HepG2 (cell line): ENCODE results near the gene ZSCAN2. TPM values are rescaled to one million over a fixed set of nuclear protein-coding genes. Genes with fewer than 3 reads are reported as not detected.

Experiments
- FOXM1 ChIP-seq: sonication (generic); formaldehyde crosslinking; IDR thresholded peaks from 2 replicates; pipeline ENCODE4 v1.5.0; 2020; ENCODE audit warnings: missing genetic modification reagents
- GLI4 ChIP-seq: sonication (generic); formaldehyde crosslinking; IDR thresholded peaks from 2 replicates; pipeline ENCODE4 v1.5.1; 2020; ENCODE audit warnings: missing genetic modification reagents, mild to moderate bottlenecking, moderate library complexity, borderline replicate concordance
- GTF2F1 ChIP-seq: fragments of 150-350 bp; IDR thresholded peaks from 2 replicates; pipeline ENCODE4 v1.6.1; 2014; ENCODE audit warnings: low read length
- HHEX ChIP-seq: IDR thresholded peaks from 2 replicates; pipeline ENCODE4 v1.6.1; 2016; ENCODE audit warnings: control low read depth
- NPAS2 ChIP-seq: sonication (generic); formaldehyde crosslinking; IDR thresholded peaks from 2 replicates; pipeline ENCODE4 v1.8.0; 2022; ENCODE audit warnings: mild to moderate bottlenecking, missing genetic modification reagents, borderline replicate concordance
- ZC3H4 ChIP-seq: sonication (generic); formaldehyde crosslinking; IDR thresholded peaks from 2 replicates; pipeline ENCODE4 v1.4.0; 2020; ENCODE audit warnings: missing genetic modification reagents, borderline replicate concordance
- ZFYVE20 ChIP-seq: sonication (generic); formaldehyde crosslinking; IDR thresholded peaks from 2 replicates; pipeline ENCODE4 v1.8.0; 2023; ENCODE audit warnings: low read depth, mild to moderate bottlenecking, moderate library complexity, missing genetic modification reagents, borderline replicate concordance
- ZNF329 ChIP-seq: sonication (generic); formaldehyde crosslinking; IDR thresholded peaks from 2 replicates; pipeline ENCODE4 v1.9.0; 2021; ENCODE audit warnings: low read depth, mild to moderate bottlenecking, missing genetic modification reagents
- ZSCAN30 ChIP-seq: sonication (generic); formaldehyde crosslinking; IDR thresholded peaks from 2 replicates; pipeline ENCODE4 v1.5.0; 2020; ENCODE audit warnings: mild to moderate bottlenecking, missing genetic modification reagents
- polyA plus RNA-seq, 8 experiments: library from polyadenylated mRNA; depleted of rRNA in 3 of 8; stranded (reverse) in 7 of 8; unstranded in 1 of 8; fragments of >200 nt; fragmentation: Illumina TruSeq in 4 of 8; extraction: Trizol in 4 of 8; gene quantifications; 2 replicates each; pipeline versions ENCODE4 v1.2.1 to v1.2.3, GENCODE V29; 2011 to 2016; ENCODE audit warnings: low read depth in 4 of 8, missing spikeins in 1 of 8, mixed read lengths in 1 of 8; ENCODE audit not compliant: insufficient read depth in 1 of 8
- total RNA-seq, 5 experiments: library from RNA; depleted of rRNA; stranded (reverse); fragments of >200 nt; fragmentation: Illumina TruSeq; extraction: Trizol; gene quantifications; 2 replicates each; pipeline ENCODE4 v1.2.3, GENCODE V29; 2016; ENCODE audit warnings: low read depth in 1 of 5
- TF ChIP-seq, protein P1 (sequence below): sonication (generic); formaldehyde crosslinking; IDR thresholded peaks from 2 replicates; pipeline ENCODE4 v1.5.1; 2020; ENCODE audit warnings: missing genetic modification reagents, mild to moderate bottlenecking, borderline replicate concordance
- TF ChIP-seq, protein P2 (sequence below): IDR thresholded peaks from 2 replicates; pipeline ENCODE4 v1.6.1; 2016; ENCODE audit warnings: missing biosample characterization, missing genetic modification reagents, low read depth
- TF ChIP-seq, protein P3 (sequence below): sonication (generic); formaldehyde crosslinking; IDR thresholded peaks from 2 replicates; pipeline ENCODE4 v1.5.0; 2020; ENCODE audit warnings: mild to moderate bottlenecking, missing genetic modification reagents, borderline replicate concordance
- TF ChIP-seq, protein P4 (sequence below): sonication (generic); formaldehyde crosslinking; IDR thresholded peaks from 2 replicates; pipeline ENCODE4 v1.8.0; 2022; ENCODE audit warnings: mild to moderate bottlenecking, missing genetic modification reagents, moderate library complexity
- TF ChIP-seq, protein P5 (sequence below): sonication (generic); formaldehyde crosslinking; IDR thresholded peaks from 2 replicates; pipeline ENCODE4 v1.4.0; 2020; ENCODE audit warnings: missing genetic modification reagents

The ZSCAN2 gene
- total and polyA plus RNA-seq, 2 of the 13 experiments (the other 11 are each of a cell fraction or from before 2014, with no cell fraction given), result 11.4 to 21.5 TPM

DNA sequence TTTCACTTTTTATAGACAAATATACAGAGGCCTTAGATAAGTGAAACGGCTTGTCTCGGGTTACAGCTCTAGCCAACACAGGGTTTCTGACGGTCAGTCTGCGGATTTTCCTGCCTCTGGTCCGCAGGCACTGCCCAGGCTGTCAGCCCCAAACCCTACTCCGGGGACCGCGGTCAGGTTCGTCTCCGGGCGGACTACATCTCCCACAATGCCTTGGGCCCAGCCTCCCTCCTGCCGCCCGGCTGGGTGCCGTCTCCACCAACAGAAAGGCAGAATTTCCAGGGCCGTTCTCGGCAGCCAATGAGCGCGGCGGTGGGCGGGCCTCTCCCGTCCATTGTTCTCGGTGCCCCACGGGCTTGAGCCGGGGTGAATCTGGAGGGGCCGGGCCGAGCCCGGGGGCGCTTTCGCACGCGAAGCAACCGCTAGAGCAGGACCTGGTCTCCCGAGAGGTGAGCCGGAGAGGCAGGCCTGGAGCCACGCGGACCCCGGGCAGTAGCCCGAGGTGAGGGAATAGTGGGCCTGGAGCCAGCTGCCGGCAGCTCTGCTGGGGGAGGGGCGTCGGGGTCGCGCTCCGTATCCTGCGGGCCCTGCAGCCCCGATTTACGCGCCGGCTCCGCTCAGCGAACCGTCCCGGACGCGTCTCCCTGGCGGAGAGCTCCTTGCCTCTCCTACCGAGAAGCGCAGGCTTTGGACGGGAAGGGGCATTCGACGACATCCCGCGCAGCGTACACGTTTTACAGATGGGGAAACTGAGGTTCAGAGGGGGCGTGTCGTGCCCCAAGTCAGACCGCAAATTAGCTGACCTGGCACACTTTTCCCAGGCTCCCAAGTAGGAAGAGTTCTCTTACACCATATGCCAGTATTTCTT, at the start of gene ZSCAN2 (continued):
- TF ChIP-seq, protein P1, sequence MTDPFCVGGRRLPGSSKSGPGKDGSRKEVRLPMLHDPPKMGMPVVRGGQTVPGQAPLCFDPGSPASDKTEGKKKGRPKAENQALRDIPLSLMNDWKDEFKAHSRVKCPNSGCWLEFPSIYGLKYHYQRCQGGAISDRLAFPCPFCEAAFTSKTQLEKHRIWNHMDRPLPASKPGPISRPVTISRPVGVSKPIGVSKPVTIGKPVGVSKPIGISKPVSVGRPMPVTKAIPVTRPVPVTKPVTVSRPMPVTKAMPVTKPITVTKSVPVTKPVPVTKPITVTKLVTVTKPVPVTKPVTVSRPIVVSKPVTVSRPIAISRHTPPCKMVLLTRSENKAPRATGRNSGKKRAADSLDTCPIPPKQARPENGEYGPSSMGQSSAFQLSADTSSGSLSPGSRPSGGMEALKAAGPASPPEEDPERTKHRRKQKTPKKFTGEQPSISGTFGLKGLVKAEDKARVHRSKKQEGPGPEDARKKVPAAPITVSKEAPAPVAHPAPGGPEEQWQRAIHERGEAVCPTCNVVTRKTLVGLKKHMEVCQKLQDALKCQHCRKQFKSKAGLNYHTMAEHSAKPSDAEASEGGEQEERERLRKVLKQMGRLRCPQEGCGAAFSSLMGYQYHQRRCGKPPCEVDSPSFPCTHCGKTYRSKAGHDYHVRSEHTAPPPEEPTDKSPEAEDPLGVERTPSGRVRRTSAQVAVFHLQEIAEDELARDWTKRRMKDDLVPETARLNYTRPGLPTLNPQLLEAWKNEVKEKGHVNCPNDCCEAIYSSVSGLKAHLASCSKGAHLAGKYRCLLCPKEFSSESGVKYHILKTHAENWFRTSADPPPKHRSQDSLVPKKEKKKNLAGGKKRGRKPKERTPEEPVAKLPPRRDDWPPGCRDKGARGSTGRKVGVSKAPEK, result no peak
- TF ChIP-seq GLI4 (peak; percentile 91), ZFYVE20 (no peak), ZSCAN30 (CRISPR knock-in tag) (no peak), FOXM1 (CRISPR knock-in tag) (no peak), ZNF329 (CRISPR knock-in tag) (0 out of 2 replicates have a peak, but pooled peaks have one; percentile 40), NPAS2 (CRISPR knock-in tag) (no peak), GTF2F1 (no peak), HHEX (CRISPR knock-in tag) (no peak), ZC3H4 (no peak)
- TF ChIP-seq, protein P2, sequence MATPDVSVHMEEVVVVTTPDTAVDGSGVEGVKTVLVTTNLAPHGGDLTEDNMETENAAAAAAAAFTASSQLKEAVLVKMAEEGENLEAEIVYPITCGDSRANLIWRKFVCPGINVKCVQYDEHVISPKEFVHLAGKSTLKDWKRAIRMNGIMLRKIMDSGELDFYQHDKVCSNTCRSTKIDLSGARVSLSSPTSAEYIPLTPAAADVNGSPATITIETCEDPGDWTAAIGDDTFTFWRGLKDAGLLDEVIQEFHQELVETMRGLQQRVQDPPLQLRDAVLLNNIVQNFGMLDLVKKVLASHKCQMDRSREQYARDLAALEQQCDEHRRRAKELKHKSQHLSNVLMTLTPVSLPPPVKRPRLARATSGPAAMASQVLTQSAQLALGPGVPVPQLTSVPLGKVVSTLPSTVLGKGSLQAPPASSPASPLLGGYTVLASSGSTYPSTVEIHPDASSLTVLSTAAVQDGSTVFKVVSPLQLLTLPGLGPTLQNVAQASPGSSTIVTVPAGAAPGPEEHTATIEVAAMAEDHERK (CRISPR knock-in tag), result no peak
- TF ChIP-seq, protein P3, sequence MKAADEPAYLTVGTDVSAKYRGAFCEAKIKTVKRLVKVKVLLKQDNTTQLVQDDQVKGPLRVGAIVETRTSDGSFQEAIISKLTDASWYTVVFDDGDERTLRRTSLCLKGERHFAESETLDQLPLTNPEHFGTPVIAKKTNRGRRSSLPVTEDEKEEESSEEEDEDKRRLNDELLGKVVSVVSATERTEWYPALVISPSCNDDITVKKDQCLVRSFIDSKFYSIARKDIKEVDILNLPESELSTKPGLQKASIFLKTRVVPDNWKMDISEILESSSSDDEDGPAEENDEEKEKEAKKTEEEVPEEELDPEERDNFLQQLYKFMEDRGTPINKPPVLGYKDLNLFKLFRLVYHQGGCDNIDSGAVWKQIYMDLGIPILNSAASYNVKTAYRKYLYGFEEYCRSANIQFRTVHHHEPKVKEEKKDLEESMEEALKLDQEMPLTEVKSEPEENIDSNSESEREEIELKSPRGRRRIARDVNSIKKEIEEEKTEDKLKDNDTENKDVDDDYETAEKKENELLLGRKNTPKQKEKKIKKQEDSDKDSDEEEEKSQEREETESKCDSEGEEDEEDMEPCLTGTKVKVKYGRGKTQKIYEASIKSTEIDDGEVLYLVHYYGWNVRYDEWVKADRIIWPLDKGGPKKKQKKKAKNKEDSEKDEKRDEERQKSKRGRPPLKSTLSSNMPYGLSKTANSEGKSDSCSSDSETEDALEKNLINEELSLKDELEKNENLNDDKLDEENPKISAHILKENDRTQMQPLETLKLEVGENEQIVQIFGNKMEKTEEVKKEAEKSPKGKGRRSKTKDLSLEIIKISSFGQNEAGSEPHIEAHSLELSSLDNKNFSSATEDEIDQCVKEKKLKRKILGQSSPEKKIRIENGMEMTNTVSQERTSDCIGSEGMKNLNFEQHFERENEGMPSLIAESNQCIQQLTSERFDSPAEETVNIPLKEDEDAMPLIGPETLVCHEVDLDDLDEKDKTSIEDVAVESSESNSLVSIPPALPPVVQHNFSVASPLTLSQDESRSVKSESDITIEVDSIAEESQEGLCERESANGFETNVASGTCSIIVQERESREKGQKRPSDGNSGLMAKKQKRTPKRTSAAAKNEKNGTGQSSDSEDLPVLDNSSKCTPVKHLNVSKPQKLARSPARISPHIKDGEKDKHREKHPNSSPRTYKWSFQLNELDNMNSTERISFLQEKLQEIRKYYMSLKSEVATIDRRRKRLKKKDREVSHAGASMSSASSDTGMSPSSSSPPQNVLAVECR (CRISPR knock-in tag), result peak; percentile 84
- TF ChIP-seq, protein P4, sequence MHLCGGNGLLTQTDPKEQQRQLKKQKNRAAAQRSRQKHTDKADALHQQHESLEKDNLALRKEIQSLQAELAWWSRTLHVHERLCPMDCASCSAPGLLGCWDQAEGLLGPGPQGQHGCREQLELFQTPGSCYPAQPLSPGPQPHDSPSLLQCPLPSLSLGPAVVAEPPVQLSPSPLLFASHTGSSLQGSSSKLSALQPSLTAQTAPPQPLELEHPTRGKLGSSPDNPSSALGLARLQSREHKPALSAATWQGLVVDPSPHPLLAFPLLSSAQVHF, result no peak
- TF ChIP-seq, protein P5, sequence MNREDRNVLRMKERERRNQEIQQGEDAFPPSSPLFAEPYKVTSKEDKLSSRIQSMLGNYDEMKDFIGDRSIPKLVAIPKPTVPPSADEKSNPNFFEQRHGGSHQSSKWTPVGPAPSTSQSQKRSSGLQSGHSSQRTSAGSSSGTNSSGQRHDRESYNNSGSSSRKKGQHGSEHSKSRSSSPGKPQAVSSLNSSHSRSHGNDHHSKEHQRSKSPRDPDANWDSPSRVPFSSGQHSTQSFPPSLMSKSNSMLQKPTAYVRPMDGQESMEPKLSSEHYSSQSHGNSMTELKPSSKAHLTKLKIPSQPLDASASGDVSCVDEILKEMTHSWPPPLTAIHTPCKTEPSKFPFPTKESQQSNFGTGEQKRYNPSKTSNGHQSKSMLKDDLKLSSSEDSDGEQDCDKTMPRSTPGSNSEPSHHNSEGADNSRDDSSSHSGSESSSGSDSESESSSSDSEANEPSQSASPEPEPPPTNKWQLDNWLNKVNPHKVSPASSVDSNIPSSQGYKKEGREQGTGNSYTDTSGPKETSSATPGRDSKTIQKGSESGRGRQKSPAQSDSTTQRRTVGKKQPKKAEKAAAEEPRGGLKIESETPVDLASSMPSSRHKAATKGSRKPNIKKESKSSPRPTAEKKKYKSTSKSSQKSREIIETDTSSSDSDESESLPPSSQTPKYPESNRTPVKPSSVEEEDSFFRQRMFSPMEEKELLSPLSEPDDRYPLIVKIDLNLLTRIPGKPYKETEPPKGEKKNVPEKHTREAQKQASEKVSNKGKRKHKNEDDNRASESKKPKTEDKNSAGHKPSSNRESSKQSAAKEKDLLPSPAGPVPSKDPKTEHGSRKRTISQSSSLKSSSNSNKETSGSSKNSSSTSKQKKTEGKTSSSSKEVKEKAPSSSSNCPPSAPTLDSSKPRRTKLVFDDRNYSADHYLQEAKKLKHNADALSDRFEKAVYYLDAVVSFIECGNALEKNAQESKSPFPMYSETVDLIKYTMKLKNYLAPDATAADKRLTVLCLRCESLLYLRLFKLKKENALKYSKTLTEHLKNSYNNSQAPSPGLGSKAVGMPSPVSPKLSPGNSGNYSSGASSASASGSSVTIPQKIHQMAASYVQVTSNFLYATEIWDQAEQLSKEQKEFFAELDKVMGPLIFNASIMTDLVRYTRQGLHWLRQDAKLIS (CRISPR knock-in tag), result no peak
